ENCODE results near the gene TRIM9. TPM values are rescaled to one million over a fixed set of nuclear protein-coding genes. Genes with fewer than 3 reads are reported as not detected.

Gene TRIM9
- total RNA-seq, 3 donors from 2014 or later: 0.72 to 8.7 (median 3.9) TPM

- ATAC-seq: no peak
Observed at GRCh38 chr14:51020024-51020710, 74.7 kb downstream of the TRIM9 start.

GRCh38 chr14:51019089-51019488 lies 75.8 kb downstream of the TRIM9 start:
- no peak for ATAC-seq
- DNase-seq: no peak
- TF ChIP-seq CTCF (IDR thresholded peaks at IDR 0.05): no peak
- Histone ChIP-seq H3K36me3 (ENCODE audit: low read depth) (no peaks in the 10 kb centered on the region), H3K9me3 (no peaks in the 10 kb centered on the region), H3K4me3 (no peak overlapping the region), H3K4me1 (ENCODE audit: low read depth) (peaks cover 13% of the 10 kb centered on the region)
- intact Hi-C loops (cut with DNase I, micrococcal nuclease): no loop called here

More at GRCh38 chr14:51020024-51020710, 74.7 kb downstream of the TRIM9 start:
- Histone ChIP-seq H3K4me1 (ENCODE audit: low read depth) (peaks cover 15% of the 10 kb centered on the region), H3K9me3 (no peaks in the 10 kb centered on the region), H3K4me3 (no peak overlapping the region), H3K36me3 (ENCODE audit: low read depth) (no peaks in the 10 kb centered on the region)
- no peak for DNase-seq
- TF ChIP-seq CTCF (IDR thresholded peaks at IDR 0.05): no peak
- intact Hi-C loops (cut with DNase I, micrococcal nuclease): no loop called here

- ATAC-seq (no peak), DNase-seq (no peak)
- H3K9me3 ChIP-seq: no peaks in the 10 kb centered on the region
- intact Hi-C loops (cut with DNase I, micrococcal nuclease): no loop called here
- peaks cover 7% of the 10 kb centered on the region for H3K4me1 ChIP-seq (ENCODE audit: low read depth)
- H3K36me3 ChIP-seq (ENCODE audit: low read depth): no peaks in the 10 kb centered on the region
- TF ChIP-seq CTCF (IDR thresholded peaks at IDR 0.05): no peak
- H3K4me3 ChIP-seq: no peak overlapping the region
Observed at GRCh38 chr14:51018521-51018920, 76.4 kb downstream of the TRIM9 start.

GRCh38 chr14:51014625-51015024 lies 80.3 kb downstream of the TRIM9 start:
- TF ChIP-seq CTCF (IDR thresholded peaks at IDR 0.05): no peak
- intact Hi-C loops (cut with DNase I, micrococcal nuclease): no loop called here
- no peaks in the 10 kb centered on the region for H3K36me3 ChIP-seq (ENCODE audit: low read depth)
- no peak overlapping the region for H3K4me3 ChIP-seq
- DNase-seq (no peak), ATAC-seq (no peak)
- no peaks in the 10 kb centered on the region for H3K9me3 ChIP-seq
- no peaks in the 10 kb centered on the region for H3K4me1 ChIP-seq (ENCODE audit: low read depth)

GRCh38 chr14:51014086-51014485 lies 80.8 kb downstream of the TRIM9 start:
- Histone ChIP-seq H3K4me3 (no peak overlapping the region), H3K9me3 (no peaks in the 10 kb centered on the region), H3K4me1 (ENCODE audit: low read depth) (no peaks in the 10 kb centered on the region), H3K36me3 (ENCODE audit: low read depth) (no peaks in the 10 kb centered on the region)
- TF ChIP-seq CTCF (IDR thresholded peaks at IDR 0.05): no peak
- intact Hi-C loops (cut with DNase I, micrococcal nuclease): no loop called here
- DNase-seq: no peak
- ATAC-seq: peak; percentile 53

Measured in mucosa of descending colon (tissue), 3 donors.